ENCODE data around the gene PALLD.
A peak's percentile ranks its signal among the peaks of the same experiment; 100 is the strongest.

DNA sequence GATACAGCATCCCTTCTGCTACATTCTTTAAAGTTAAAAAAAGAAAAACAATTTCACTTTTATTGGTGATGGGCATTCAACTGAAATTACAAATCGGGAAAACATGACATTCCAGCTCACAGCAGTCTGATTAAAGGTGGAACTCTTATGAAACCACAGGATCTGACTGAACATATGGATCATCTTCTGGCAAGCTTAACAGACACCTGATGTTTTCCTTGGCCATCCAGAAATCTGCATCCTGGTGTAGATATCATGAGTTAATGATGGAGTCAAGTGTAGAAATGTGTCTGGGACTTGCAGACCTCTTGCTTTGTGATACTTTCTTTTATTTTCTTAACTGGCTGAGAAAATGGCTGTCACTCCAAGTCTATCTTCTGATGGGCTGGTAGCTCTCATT is 345.3 kb downstream of the PALLD start:
- TF ChIP-seq, protein P1, sequence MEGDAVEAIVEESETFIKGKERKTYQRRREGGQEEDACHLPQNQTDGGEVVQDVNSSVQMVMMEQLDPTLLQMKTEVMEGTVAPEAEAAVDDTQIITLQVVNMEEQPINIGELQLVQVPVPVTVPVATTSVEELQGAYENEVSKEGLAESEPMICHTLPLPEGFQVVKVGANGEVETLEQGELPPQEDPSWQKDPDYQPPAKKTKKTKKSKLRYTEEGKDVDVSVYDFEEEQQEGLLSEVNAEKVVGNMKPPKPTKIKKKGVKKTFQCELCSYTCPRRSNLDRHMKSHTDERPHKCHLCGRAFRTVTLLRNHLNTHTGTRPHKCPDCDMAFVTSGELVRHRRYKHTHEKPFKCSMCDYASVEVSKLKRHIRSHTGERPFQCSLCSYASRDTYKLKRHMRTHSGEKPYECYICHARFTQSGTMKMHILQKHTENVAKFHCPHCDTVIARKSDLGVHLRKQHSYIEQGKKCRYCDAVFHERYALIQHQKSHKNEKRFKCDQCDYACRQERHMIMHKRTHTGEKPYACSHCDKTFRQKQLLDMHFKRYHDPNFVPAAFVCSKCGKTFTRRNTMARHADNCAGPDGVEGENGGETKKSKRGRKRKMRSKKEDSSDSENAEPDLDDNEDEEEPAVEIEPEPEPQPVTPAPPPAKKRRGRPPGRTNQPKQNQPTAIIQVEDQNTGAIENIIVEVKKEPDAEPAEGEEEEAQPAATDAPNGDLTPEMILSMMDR (IDR thresholded peaks at IDR 0.05): no peak
- TF ChIP-seq POLR2A (IDR thresholded peaks at IDR 0.05; ENCODE audit: low read depth) (no peak), EP300 (IDR thresholded peaks at IDR 0.05) (no peak), POLR2AphosphoS5 (IDR thresholded peaks at IDR 0.05) (peak in 1 of 2 donors; percentile 32)
